GM06990 (cell line): ENCODE measurements around the gene KRT6A.

Experiments
- DNase-seq: peaks from one replicate; pipeline ENCODE4 v3.0.0-alpha.2; 2011; ENCODE audit not compliant: insufficient read length; ENCODE audit errors: extremely low read depth
- H3K27me3 ChIP-seq: replicated peaks from 2 replicates; pipeline ENCODE4 v1.6.0; 2011; ENCODE audit warnings: low read length; ENCODE audit not compliant: control insufficient read depth, insufficient read depth
- H3K36me3 ChIP-seq: 2 replicates; pipeline ENCODE4 v1.5.1; 2011; ENCODE audit warnings: low read length; ENCODE audit not compliant: control insufficient read depth, insufficient read depth
- H3K4me3 ChIP-seq: replicated peaks from 2 replicates; pipeline ENCODE4 v1.5.1; 2011; ENCODE audit warnings: low read depth, mild to moderate bottlenecking, control low read depth, low read length
- TF ChIP-seq, protein P1 (sequence below): IDR thresholded peaks from 2 replicates; pipeline ENCODE4 v1.5.1; 2011; ENCODE audit warnings: low read length, control low read depth, mild to moderate bottlenecking, inconsistent platforms; ENCODE audit not compliant: insufficient read depth, poor library complexity, severe bottlenecking

The KRT6A gene

DNA sequence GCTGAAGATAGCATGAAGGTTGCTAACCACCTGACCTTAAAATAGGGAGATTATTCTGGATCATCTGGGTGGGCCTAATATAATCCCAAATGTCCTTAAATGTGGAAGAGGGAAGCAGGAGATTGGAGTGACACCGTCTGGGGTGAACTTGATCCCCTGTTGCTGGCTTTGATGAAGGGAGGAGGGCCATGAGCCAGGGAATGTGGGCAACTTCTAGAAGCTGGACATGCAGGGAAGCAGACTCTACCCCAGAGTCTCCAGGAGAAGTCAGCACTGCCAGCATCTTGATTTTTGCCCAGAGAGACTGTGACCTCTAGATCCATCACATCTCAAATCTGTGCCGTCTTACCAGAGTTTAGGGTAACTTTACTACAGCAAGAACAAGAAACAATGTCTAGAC lies 36.4 kb upstream of the KRT6A start:
- TF ChIP-seq, protein P1, sequence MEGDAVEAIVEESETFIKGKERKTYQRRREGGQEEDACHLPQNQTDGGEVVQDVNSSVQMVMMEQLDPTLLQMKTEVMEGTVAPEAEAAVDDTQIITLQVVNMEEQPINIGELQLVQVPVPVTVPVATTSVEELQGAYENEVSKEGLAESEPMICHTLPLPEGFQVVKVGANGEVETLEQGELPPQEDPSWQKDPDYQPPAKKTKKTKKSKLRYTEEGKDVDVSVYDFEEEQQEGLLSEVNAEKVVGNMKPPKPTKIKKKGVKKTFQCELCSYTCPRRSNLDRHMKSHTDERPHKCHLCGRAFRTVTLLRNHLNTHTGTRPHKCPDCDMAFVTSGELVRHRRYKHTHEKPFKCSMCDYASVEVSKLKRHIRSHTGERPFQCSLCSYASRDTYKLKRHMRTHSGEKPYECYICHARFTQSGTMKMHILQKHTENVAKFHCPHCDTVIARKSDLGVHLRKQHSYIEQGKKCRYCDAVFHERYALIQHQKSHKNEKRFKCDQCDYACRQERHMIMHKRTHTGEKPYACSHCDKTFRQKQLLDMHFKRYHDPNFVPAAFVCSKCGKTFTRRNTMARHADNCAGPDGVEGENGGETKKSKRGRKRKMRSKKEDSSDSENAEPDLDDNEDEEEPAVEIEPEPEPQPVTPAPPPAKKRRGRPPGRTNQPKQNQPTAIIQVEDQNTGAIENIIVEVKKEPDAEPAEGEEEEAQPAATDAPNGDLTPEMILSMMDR, result no peak
- Histone ChIP-seq H3K27me3 (no peaks in the 10 kb centered on the region; the same call in 1 of the 2 replicates), H3K36me3 (no peaks in the 10 kb centered on the region), H3K4me3 (no peak overlapping the region)
- DNase-seq, result no peak

DNA sequence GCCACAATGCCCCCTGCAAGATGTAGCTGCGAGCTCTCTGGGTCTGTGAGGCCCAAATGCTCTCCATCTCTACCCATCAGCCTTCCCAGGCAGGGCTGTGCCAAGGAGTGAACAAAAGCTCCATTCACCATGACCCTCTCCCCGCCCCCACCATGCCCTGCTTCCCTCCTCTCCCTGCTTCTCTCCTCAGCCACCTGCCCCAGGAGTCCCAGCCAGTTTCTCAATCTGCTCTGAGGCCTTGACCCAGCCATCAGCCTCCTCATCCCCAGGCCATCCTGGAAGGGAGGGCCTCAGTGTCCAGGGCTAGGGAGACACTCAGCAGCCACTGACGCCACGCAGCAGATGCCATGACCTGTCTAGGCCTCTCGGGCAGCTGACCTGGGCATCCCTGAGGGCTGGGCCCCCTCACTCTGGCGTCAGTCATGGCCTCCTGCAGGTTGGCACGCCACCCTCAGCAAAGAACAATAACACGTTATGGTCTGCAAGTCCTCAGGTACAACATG lies 35.6 kb upstream of the KRT6A start:
- DNase-seq, result no peak
- H3K36me3 ChIP-seq, result no peaks in the 10 kb centered on the region
- no peaks in the 10 kb centered on the region; the same call in 1 of the 2 replicates for H3K27me3 ChIP-seq
- no peak overlapping the region for H3K4me3 ChIP-seq
- TF ChIP-seq, protein P1, result no peak

DNA sequence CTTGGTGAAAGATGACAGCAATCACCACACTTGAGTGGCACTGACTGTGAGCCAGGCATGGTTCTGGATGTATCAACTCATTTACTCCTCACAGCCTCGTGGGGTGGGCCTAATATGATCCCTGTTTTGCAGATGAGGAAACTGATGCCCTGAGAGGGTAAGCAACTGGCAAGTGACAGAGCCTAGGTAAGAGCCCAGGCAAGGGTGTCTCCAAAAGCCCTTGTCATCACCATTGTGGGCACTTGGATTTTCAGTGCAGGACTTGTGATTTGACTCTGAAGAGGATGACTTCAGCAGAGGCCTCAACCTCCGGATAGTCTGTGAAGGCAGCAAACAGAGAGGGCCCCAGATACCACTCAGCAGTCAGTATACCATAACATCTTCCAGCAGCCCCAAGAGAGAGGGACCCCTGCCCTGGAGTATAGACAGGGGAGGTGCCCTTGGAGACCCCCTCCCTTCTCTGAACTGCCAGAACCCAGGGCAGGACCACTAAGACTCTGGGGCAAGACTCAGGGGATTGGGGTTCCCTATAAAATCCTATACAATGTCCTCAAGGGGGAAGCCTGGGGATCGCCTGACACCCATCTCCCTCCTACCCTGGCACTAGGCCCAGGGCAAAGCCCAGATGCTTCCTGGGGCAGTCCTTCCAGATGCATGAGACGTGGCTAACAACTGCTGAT lies 34.2 kb upstream of the KRT6A start:
- DNase-seq, result no peak
- TF ChIP-seq, protein P1, result no peak
- H3K36me3 ChIP-seq, result no peaks in the 10 kb centered on the region
- no peaks in the 10 kb centered on the region; the same call in 1 of the 2 replicates for H3K27me3 ChIP-seq
- H3K4me3 ChIP-seq, result no peak overlapping the region

DNA sequence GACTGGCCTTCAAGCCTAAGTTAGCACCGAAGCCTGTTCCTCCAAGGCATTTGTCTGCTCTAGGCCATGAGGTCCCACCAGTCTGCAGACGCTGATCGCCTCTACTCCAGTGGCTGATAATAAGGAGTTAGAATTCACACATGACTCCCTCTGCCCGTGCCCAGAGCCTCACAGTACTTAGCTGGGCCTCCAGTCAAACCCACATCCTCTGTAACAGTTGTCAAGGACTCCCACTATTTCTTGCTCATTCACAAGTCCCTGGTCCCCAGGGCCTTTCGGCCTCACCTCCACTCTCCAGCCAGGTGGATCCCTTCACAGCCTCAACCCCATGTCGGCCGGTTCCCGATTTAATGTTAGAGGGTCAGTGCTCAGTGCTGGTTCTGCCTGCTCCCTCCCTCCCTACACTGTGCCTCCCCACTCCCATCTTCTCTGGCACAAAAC lies 33.5 kb upstream of the KRT6A start:
- TF ChIP-seq, protein P1, result no peak
- no peak for DNase-seq
- Histone ChIP-seq H3K4me3 (no peak overlapping the region), H3K27me3 (no peaks in the 10 kb centered on the region; the same call in 1 of the 2 replicates), H3K36me3 (no peaks in the 10 kb centered on the region)

DNA sequence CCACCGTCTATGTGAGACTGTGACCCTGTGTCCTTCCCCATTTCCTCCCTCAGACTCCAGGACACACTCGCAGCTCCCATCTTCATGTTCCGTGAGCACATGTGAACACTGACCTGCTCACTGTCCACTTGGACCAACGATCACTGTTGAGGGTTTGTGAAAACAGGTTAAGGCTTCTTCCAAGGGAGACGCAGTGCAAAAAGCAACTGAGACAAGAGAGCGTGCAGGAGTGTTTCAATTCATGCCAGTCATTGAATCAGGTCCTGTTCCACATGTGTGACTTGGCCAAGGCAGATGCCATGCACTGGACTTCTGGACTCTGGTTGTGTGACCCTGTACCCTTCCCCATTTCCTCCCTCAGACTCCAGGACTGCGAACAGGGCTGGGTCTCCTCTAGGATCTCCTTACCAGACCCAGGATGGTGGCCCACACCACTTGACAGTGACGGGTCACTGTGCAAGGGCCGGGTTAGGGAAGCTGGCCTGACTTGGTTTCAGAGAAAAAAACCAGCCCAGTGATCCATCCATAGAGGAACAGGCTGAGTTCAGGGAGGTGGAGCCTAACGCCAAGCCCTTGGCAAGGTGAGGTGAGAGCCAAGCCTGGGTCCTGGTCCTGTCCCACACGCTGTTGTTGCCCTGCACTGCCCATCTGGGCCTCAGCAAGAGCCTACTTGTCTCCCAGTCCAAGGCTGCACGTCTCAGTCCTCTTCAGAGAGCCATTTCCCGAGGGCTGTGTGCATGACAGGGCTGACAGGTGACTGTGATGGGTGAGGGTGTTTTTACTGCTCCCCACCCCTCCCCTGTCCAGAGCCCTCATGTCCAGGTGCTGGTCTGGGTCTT lies 32.8 kb upstream of the KRT6A start:
- TF ChIP-seq, protein P1, result no peak
- Histone ChIP-seq H3K4me3 (no peak overlapping the region), H3K27me3 (no peaks in the 10 kb centered on the region; the same call in 1 of the 2 replicates), H3K36me3 (no peaks in the 10 kb centered on the region)
- no peak for DNase-seq
